ENCODE results near the gene SERPIND1.

DNA sequence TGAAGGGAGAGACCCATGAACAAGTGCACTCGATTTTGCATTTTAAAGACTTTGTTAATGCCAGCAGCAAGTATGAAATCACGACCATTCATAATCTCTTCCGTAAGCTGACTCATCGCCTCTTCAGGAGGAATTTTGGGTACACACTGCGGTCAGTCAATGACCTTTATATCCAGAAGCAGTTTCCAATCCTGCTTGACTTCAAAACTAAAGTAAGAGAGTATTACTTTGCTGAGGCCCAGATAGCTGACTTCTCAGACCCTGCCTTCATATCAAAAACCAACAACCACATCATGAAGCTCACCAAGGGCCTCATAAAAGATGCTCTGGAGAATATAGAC lies 5.9 kb downstream of the SERPIND1 start:
- TF ChIP-seq, protein P1, sequence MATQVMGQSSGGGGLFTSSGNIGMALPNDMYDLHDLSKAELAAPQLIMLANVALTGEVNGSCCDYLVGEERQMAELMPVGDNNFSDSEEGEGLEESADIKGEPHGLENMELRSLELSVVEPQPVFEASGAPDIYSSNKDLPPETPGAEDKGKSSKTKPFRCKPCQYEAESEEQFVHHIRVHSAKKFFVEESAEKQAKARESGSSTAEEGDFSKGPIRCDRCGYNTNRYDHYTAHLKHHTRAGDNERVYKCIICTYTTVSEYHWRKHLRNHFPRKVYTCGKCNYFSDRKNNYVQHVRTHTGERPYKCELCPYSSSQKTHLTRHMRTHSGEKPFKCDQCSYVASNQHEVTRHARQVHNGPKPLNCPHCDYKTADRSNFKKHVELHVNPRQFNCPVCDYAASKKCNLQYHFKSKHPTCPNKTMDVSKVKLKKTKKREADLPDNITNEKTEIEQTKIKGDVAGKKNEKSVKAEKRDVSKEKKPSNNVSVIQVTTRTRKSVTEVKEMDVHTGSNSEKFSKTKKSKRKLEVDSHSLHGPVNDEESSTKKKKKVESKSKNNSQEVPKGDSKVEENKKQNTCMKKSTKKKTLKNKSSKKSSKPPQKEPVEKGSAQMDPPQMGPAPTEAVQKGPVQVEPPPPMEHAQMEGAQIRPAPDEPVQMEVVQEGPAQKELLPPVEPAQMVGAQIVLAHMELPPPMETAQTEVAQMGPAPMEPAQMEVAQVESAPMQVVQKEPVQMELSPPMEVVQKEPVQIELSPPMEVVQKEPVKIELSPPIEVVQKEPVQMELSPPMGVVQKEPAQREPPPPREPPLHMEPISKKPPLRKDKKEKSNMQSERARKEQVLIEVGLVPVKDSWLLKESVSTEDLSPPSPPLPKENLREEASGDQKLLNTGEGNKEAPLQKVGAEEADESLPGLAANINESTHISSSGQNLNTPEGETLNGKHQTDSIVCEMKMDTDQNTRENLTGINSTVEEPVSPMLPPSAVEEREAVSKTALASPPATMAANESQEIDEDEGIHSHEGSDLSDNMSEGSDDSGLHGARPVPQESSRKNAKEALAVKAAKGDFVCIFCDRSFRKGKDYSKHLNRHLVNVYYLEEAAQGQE (IDR thresholded peaks at IDR 0.05; ENCODE audit: insufficient read depth in 1 of 2, low read depth in 2 of 2, low read length in 2 of 2): no peak
- TF ChIP-seq SIN3A (IDR thresholded peaks at IDR 0.05; ENCODE audit: borderline replicate concordance, insufficient read depth, low read length): no peak
- TF ChIP-seq TAF1 (IDR thresholded peaks at IDR 0.05; ENCODE audit: borderline replicate concordance, insufficient read depth, low read length): no peak

All from PFSK-1 (cell line).